ENCODE data around the gene TTN. TPM values are rescaled to one million over a fixed set of nuclear protein-coding genes. Genes with fewer than 3 reads are reported as not detected.
A peak's percentile ranks its signal among the peaks of the same experiment; 100 is the strongest.

TTN gene
- total and polyA plus RNA-seq, 4 donors: 0.53 to 47.4 (median 19.7) TPM

DNA sequence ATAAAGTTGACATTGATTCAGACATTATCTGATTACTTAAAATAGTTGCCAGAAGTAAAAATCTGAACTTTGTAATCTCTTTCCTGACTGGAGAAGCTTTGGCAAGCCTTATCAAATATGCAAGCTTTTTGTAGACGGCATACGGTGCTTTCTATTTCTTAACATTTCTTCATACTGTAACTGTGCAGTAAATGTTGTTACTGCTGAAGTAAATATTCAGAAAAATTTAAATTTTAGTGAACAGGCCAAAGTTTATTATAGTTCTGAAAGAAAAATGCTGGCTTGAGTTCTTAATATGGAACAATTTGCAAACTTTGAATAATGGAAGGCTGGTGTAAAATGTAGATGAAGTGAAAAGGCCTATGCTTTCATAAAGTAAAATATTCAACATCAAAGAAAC, 1.8 kb downstream of the TTN start:
- Histone ChIP-seq H3K9ac (ENCODE audit: insufficient read depth in 1 of 2, low read length in 2 of 2) (no peak overlapping the region), H3K4me3 (no peak overlapping the region), H3K4me1 (ENCODE audit: control insufficient read depth in 5 of 5, insufficient read depth in 5 of 5, low read length in 5 of 5) (no peaks in the 10 kb centered on the region), H3K9me3 (ENCODE audit: control insufficient read depth in 4 of 4, insufficient read depth in 3 of 4, low read length in 3 of 4) (no peaks in the 10 kb centered on the region), H3K36me3 (ENCODE audit: control insufficient read depth in 4 of 4, insufficient read depth in 4 of 4, low read length in 4 of 4) (peaks cover 0 to 14% (median 0%) of the 10 kb centered on the region in 4 donors), H3K27me3 (ENCODE audit: control insufficient read depth in 3 of 3, insufficient read depth in 3 of 3, low read length in 2 of 3) (no peaks in the 10 kb centered on the region), H3K27ac (ENCODE audit: low read depth in 1 of 2, low read length in 1 of 2) (peak overlapping the region in 1 of 2 donors; percentile 57)
- ATAC-seq (ENCODE audit: insufficient read depth, low FRiP score) (no peak), DNase-seq (peak in 1 of 3 donors; percentile 2)
- TF ChIP-seq, protein P1, sequence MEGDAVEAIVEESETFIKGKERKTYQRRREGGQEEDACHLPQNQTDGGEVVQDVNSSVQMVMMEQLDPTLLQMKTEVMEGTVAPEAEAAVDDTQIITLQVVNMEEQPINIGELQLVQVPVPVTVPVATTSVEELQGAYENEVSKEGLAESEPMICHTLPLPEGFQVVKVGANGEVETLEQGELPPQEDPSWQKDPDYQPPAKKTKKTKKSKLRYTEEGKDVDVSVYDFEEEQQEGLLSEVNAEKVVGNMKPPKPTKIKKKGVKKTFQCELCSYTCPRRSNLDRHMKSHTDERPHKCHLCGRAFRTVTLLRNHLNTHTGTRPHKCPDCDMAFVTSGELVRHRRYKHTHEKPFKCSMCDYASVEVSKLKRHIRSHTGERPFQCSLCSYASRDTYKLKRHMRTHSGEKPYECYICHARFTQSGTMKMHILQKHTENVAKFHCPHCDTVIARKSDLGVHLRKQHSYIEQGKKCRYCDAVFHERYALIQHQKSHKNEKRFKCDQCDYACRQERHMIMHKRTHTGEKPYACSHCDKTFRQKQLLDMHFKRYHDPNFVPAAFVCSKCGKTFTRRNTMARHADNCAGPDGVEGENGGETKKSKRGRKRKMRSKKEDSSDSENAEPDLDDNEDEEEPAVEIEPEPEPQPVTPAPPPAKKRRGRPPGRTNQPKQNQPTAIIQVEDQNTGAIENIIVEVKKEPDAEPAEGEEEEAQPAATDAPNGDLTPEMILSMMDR (IDR thresholded peaks at IDR 0.05; ENCODE audit: control extremely low read depth, extremely low read depth): no peak
- 77% methylated on average over 2 of the region's 2 CpGs for WGBS, 2 donors

DNA sequence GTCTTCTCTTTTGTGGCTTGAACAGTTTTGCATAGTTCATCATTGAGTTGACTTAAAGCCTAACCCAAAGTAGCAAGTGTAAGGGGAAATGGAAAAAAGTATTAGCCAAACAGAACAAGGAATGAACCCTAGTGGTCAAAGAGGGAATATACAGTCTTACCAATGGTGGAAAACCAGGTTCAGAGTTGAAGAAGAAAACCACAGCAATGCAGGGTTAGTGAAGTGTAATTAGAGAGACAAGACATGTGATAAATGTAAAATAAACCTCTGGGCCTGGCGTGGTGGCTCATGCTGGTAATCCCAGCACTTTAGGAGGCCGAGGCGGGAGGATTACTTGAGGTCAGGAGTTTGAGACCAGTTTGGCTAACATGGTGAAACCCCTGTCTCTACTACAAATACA, 2.4 kb downstream of the TTN start:
- no peaks in the 10 kb centered on the region for H3K4me1 ChIP-seq (ENCODE audit: control insufficient read depth in 5 of 5, insufficient read depth in 5 of 5, low read length in 5 of 5)
- no peak for DNase-seq
- WGBS, 2 donors: 93 to 98% methylated on average over 3 of the region's 3 CpGs
- no peak overlapping the region for H3K9ac ChIP-seq (ENCODE audit: insufficient read depth in 1 of 2, low read length in 2 of 2)
- TF ChIP-seq, protein P1 (IDR thresholded peaks at IDR 0.05; ENCODE audit: control extremely low read depth, extremely low read depth): peak; percentile 7
- peak overlapping the region in 1 of 2 donors; percentile 57 for H3K27ac ChIP-seq (ENCODE audit: low read depth in 1 of 2, low read length in 1 of 2)
- H3K9me3 ChIP-seq (ENCODE audit: control insufficient read depth in 4 of 4, insufficient read depth in 3 of 4, low read length in 3 of 4): no peaks in the 10 kb centered on the region
- H3K27me3 ChIP-seq (ENCODE audit: control insufficient read depth in 3 of 3, insufficient read depth in 3 of 3, low read length in 2 of 3): no peaks in the 10 kb centered on the region
- H3K4me3 ChIP-seq: no peak overlapping the region
- peaks cover 0 to 14% (median 0%) of the 10 kb centered on the region in 4 donors for H3K36me3 ChIP-seq (ENCODE audit: control insufficient read depth in 4 of 4, insufficient read depth in 4 of 4, low read length in 4 of 4)
- no peak for ATAC-seq (ENCODE audit: insufficient read depth, low FRiP score)

DNA sequence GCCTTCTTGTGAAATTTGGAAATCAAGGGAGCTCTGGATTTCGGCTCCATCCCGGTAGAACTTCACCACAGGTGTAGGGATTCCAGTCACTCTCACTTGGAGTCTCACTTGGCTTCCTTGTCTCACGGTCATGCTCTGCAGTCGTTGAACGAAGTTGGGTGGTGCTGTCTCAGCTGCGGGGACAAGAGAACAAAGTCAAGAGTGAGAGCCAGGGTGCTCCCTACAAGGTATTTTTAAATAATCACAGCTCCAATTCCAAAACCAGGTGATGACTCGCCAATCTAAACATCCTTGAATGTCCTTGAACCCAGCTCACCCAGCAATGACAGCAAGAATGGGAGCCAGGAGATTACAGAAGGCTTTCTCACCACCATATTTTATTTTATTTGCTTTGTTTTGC, 6.7 kb downstream of the TTN start:
- ATAC-seq (ENCODE audit: insufficient read depth, low FRiP score) (no peak), DNase-seq (no peak)
- Histone ChIP-seq H3K9me3 (ENCODE audit: control insufficient read depth in 4 of 4, insufficient read depth in 3 of 4, low read length in 3 of 4) (peaks cover 0 to 2% (median 0%) of the 10 kb centered on the region in 4 donors), H3K36me3 (ENCODE audit: control insufficient read depth in 4 of 4, insufficient read depth in 4 of 4, low read length in 4 of 4) (peaks cover 0 to 18% (median 0%) of the 10 kb centered on the region in 4 donors), H3K27ac (ENCODE audit: low read depth in 1 of 2, low read length in 1 of 2) (peak overlapping the region in 1 of 2 donors; percentile 64), H3K27me3 (ENCODE audit: control insufficient read depth in 3 of 3, insufficient read depth in 3 of 3, low read length in 2 of 3) (no peaks in the 10 kb centered on the region), H3K4me3 (no peak overlapping the region), H3K4me1 (ENCODE audit: control insufficient read depth in 5 of 5, insufficient read depth in 5 of 5, low read length in 5 of 5) (no peaks in the 10 kb centered on the region), H3K9ac (ENCODE audit: insufficient read depth in 1 of 2, low read length in 2 of 2) (no peak overlapping the region)
- WGBS, 2 donors: 91 to 94% methylated on average over 7 of the region's 7 CpGs
- TF ChIP-seq, protein P1 (IDR thresholded peaks at IDR 0.05; ENCODE audit: control extremely low read depth, extremely low read depth): no peak

DNA sequence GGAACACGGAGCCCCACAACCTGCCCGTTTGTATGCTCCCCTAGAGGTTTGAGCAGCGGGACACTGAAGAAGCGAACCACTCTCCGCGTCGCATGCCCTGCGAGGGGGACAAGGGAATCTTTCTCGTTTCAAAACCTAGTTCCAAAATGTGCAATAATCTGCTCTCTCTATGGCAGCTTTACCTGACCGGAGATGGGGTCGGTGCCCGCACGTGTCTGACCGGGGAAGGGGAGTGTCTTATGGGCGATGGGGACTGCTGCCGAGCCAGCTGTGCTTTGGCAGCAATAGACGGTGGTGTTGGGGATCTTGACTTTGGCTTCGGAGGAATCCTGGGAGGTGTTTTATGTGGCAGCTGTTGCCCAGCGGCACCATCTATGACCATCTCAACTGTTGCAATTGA, 7.9 kb downstream of the TTN start:
- Histone ChIP-seq H3K9ac (ENCODE audit: insufficient read depth in 1 of 2, low read length in 2 of 2) (no peak overlapping the region), H3K36me3 (ENCODE audit: control insufficient read depth in 4 of 4, insufficient read depth in 4 of 4, low read length in 4 of 4) (peaks cover 0 to 18% (median 0%) of the 10 kb centered on the region in 4 donors), H3K27ac (ENCODE audit: low read depth in 1 of 2, low read length in 1 of 2) (no peak overlapping the region), H3K4me3 (no peak overlapping the region), H3K4me1 (ENCODE audit: control insufficient read depth in 5 of 5, insufficient read depth in 5 of 5, low read length in 5 of 5) (no peaks in the 10 kb centered on the region), H3K27me3 (ENCODE audit: control insufficient read depth in 3 of 3, insufficient read depth in 3 of 3, low read length in 2 of 3) (no peaks in the 10 kb centered on the region), H3K9me3 (ENCODE audit: control insufficient read depth in 4 of 4, insufficient read depth in 3 of 4, low read length in 3 of 4) (peaks cover 0 to 2% (median 0%) of the 10 kb centered on the region in 4 donors)
- DNase-seq (no peak), ATAC-seq (ENCODE audit: insufficient read depth, low FRiP score) (no peak)
- WGBS, 2 donors: 96 to 97% methylated on average over 19 of the region's 19 CpGs
- TF ChIP-seq, protein P1 (IDR thresholded peaks at IDR 0.05; ENCODE audit: control extremely low read depth, extremely low read depth): no peak
